Brain microvascular endothelial cell (primary cell): ENCODE measurements around the gene CACNA1S.

Experiments used
- DNase-seq: peaks from one replicate; pipeline ENCODE4 v3.0.0-alpha.2; 2020
- H3K27ac ChIP-seq: fragments of 250-450 bp; sonication (Bioruptor Pico); 2 replicates; pipeline ENCODE4 v1.5.1; 2020; ENCODE audit warnings: mild to moderate bottlenecking, moderate library complexity
- H3K27me3 ChIP-seq: fragments of 250-450 bp; sonication (Bioruptor Pico); replicated peaks from 2 replicates; pipeline ENCODE4 v1.5.1; 2020; ENCODE audit warnings: mild to moderate bottlenecking
- H3K36me3 ChIP-seq: fragments of 250-450 bp; sonication (Bioruptor Pico); replicated peaks from 2 replicates; pipeline ENCODE4 v1.5.1; 2020; ENCODE audit warnings: mild to moderate bottlenecking
- H3K4me3 ChIP-seq: 2 replicates; pipeline ENCODE4 v1.5.1; 2011; ENCODE audit warnings: low read depth, mild to moderate bottlenecking, control low read depth, low read length, moderate library complexity
- in situ Hi-C: cut with HindIII; loops from 2 replicates; pipeline ENCODE4 v1.10.0; 2017; ENCODE audit warnings: low sequenced_read_pairs, low pct_ligation_motif_present
- TF ChIP-seq, protein P1 (sequence below): IDR thresholded peaks from 2 replicates; pipeline ENCODE4 v1.5.1; 2011; ENCODE audit warnings: low read depth, mild to moderate bottlenecking, moderate library complexity, low read length, control low read depth, inconsistent platforms; ENCODE audit errors: missing control alignments

The CACNA1S gene

DNA sequence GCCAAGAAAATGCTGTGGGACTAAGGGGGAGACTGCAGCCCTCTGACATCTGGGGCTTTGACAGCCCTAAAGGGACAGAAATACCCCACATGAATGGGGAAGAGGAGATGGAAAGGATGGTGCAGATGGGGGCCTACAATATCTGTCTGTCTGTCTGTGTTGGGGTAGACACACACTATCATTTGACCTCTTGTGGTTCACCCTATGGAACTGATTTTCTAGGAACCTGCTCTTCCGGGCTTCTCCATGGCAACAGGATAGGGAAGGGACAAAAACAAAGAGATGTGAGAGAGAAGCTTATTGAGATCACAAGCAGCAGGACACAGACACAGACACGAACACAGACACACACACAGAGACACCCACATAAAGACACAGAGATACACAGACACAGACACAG, 105.8 kb downstream of the CACNA1S start:
- no peak overlapping the region for H3K27ac ChIP-seq
- no peak overlapping the region for H3K4me3 ChIP-seq
- no peaks in the 10 kb centered on the region for H3K27me3 ChIP-seq
- no peaks in the 10 kb centered on the region for H3K36me3 ChIP-seq
- in situ Hi-C loops, result no loop called here
- peak; percentile 28 for DNase-seq
- TF ChIP-seq, protein P1, sequence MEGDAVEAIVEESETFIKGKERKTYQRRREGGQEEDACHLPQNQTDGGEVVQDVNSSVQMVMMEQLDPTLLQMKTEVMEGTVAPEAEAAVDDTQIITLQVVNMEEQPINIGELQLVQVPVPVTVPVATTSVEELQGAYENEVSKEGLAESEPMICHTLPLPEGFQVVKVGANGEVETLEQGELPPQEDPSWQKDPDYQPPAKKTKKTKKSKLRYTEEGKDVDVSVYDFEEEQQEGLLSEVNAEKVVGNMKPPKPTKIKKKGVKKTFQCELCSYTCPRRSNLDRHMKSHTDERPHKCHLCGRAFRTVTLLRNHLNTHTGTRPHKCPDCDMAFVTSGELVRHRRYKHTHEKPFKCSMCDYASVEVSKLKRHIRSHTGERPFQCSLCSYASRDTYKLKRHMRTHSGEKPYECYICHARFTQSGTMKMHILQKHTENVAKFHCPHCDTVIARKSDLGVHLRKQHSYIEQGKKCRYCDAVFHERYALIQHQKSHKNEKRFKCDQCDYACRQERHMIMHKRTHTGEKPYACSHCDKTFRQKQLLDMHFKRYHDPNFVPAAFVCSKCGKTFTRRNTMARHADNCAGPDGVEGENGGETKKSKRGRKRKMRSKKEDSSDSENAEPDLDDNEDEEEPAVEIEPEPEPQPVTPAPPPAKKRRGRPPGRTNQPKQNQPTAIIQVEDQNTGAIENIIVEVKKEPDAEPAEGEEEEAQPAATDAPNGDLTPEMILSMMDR, result no peak

DNA sequence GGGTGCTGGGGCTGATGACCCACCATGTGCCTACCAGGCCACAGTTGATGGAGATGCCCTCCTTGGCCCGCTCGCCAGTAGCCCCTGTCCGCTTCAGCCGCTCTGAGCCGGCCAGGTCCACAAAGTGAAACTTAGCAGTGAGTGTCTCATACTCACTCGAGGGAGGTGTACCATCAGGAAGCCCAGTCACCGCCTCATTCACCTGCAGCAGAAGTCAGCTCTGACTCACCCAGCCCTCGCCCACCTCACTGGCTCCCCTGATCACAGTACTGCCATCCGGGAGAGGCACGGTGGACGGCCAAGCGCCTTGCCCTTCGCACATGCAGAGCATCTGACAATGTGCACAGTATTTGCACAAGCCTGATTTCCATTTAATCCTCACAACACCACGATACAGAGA, 107.5 kb downstream of the CACNA1S start:
- no peak for DNase-seq
- no peak overlapping the region for H3K4me3 ChIP-seq
- TF ChIP-seq, protein P1, result no peak
- in situ Hi-C loops, result no loop called here
- no peaks in the 10 kb centered on the region for H3K36me3 ChIP-seq
- H3K27me3 ChIP-seq, result no peaks in the 10 kb centered on the region
- no peak overlapping the region for H3K27ac ChIP-seq

DNA sequence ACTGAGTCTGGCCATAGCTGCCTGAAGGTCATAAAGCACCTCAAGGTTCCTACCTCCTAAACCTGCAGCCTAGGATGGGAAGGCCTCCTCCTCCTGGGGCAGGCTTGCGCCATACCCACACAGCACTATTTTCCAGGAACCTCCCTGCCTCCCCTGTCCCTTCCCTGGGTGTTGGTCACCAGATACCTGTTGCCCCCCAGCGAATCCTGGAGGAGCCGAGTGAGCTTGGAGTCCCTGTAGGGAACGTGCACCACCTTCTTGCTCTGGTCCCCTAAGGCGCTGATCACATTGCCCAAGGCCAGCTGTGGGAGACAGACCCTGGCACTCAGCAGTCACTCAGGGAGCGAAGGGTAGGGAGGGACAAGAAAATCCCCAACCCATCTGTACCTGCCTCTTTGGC, 108.1 kb downstream of the CACNA1S start:
- TF ChIP-seq, protein P1, result no peak
- DNase-seq, result no peak
- in situ Hi-C loops, result no loop called here
- no peaks in the 10 kb centered on the region for H3K27me3 ChIP-seq
- no peak overlapping the region for H3K27ac ChIP-seq
- no peaks in the 10 kb centered on the region for H3K36me3 ChIP-seq
- H3K4me3 ChIP-seq, result no peak overlapping the region

DNA sequence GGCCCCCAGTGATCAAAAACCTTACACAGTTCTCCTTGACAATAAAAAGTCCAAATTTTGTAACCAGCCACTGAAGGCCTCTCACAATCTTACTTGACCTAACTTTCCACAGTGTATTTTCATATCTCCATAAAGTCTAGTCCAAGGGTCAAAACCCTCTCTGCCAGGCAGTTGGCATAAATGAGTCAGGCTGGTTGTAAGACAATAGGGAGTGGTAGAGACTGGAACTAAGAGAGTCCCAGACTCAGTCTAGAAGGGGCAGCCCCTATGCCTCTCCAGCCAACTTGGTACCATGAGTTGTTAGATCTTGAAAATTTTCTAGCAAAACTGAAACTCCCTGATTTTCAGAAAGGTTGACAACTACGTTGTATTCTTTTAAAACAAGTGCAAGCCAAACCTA, 109.7 kb downstream of the CACNA1S start:
- H3K4me3 ChIP-seq, result no peak overlapping the region
- no peak overlapping the region for H3K27ac ChIP-seq
- no peaks in the 10 kb centered on the region for H3K36me3 ChIP-seq
- in situ Hi-C loops, result no loop called here
- no peak for DNase-seq
- TF ChIP-seq, protein P1, result no peak
- H3K27me3 ChIP-seq, result no peaks in the 10 kb centered on the region

DNA sequence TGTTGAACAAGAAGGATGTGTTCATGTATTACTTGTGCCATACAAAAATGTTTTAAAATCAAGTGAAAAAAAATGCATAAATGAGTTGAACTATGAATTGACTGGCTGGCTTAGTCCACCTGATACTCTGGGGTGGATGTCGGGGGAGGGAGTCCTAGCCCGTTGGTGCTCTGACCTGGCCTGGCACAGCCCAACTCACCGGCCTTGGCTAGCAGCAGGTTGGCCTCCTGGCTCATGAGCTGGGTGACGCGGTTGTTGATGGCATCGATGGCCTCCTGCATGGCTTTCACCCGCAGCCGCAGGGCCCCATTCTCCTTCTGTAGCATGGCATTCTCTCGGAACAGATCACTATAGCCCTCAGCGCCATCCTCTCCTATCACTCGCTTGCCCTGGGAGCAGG, 110.3 kb downstream of the CACNA1S start:
- Histone ChIP-seq H3K4me3 (no peak overlapping the region), H3K36me3 (no peaks in the 10 kb centered on the region), H3K27me3 (no peaks in the 10 kb centered on the region), H3K27ac (no peak overlapping the region)
- TF ChIP-seq, protein P1, result no peak
- DNase-seq, result no peak
- in situ Hi-C loops, result no loop called here

DNA sequence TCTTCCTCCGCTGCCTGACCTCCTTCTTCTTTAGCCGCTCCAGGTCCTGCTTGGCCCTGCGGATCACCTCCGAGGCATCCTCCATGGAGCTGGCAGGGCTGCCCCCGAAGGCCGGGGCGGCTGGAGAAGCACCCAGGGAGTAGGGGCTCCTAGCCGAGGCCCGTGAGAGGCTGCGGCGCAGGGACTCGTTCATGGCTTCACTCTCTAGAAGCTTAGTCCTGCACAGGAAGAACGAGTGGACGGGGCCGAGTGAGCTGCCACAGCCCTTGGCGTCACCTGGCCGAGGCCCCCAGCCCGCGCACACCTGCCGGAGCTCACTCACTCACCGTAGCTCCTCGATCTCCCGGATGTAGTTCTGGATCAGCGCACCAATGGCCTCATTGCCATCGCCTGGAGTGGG, 111.8 kb downstream of the CACNA1S start:
- H3K27me3 ChIP-seq, result no peaks in the 10 kb centered on the region
- in situ Hi-C loops, result no loop called here
- no peak overlapping the region for H3K27ac ChIP-seq
- H3K4me3 ChIP-seq, result no peak overlapping the region
- H3K36me3 ChIP-seq, result no peaks in the 10 kb centered on the region
- no peak for DNase-seq
- TF ChIP-seq, protein P1, result no peak
